Upper lobe of right lung (tissue), 1 donor: ENCODE measurements around the gene ABHD12B. TPM values are rescaled to one million over a fixed set of nuclear protein-coding genes. Genes with fewer than 3 reads are reported as not detected.

ENCODE experiments used
- ATAC-seq: fragments of 200-7000 bp; cut with Tn5 transposase; one replicate; pipeline ENCODE4 v1.9.1; 2020; ENCODE audit warnings: mild to moderate bottlenecking, moderate library complexity
- DNase-seq: peaks from one replicate; pipeline ENCODE4 v3.0.0-alpha.2; 2020
- H3K27ac ChIP-seq: fragments of 200-600 bp; one replicate; pipeline ENCODE4 v1.8.0; 2022
- H3K27me3 ChIP-seq: fragments of 200-600 bp; one replicate; pipeline ENCODE4 v1.8.0; 2022; ENCODE audit warnings: mild to moderate bottlenecking
- H3K36me3 ChIP-seq: fragments of 200-600 bp; one replicate; pipeline ENCODE4 v1.8.0; 2022
- H3K4me1 ChIP-seq: fragments of 200-600 bp; one replicate; pipeline ENCODE4 v1.8.0; 2022
- H3K4me3 ChIP-seq: fragments of 200-600 bp; one replicate; pipeline ENCODE4 v1.8.0; 2022; ENCODE audit warnings: mild to moderate bottlenecking
- H3K9me3 ChIP-seq: fragments of 200-600 bp; one replicate; pipeline ENCODE4 v1.8.0; 2022
- CTCF ChIP-seq: fragments of 200-600 bp; IDR thresholded peaks from one replicate; pipeline ENCODE4 v1.8.0; 2022; ENCODE audit warnings: antibody characterized with exemption
- intact Hi-C: fragments of 100-400 bp; cut with DNase I; formaldehyde crosslinking; loops from one replicate; pipeline ENCODE4 v1.11.0; 2022
- total RNA-seq: library from RNA; stranded (reverse); fragmentation: NEBNext Ultra II Directional; extraction: Animal tissue kit (Norgen Biotek cat#: 25700); gene quantifications from one replicate; pipeline ENCODE4 v1.2.1, GENCODE V29; 2021
- donor health status: DM: no; HTN: yes; CAD: no; lungs with severe emphysema.

The ABHD12B gene
- total RNA-seq, 1 donor from 2014 or later, result 0.43 TPM

GRCh38 chr14:50859296-50859624, 12.6 kb upstream of the ABHD12B start:
- no peaks in the 10 kb centered on the region for H3K36me3 ChIP-seq
- H3K4me3 ChIP-seq, result peak overlapping the region; percentile 62
- TF ChIP-seq CTCF, result no peak
- ATAC-seq (peak; percentile 10), DNase-seq (no peak)
- peaks cover 6% of the 10 kb centered on the region for H3K4me1 ChIP-seq
- H3K27ac ChIP-seq, result no peak overlapping the region
- no peaks in the 10 kb centered on the region for H3K27me3 ChIP-seq
- intact Hi-C loops, result no loop called here
- no peaks in the 10 kb centered on the region for H3K9me3 ChIP-seq

GRCh38 chr14:50860478-50861086, 11.3 kb upstream of the ABHD12B start:
- H3K36me3 ChIP-seq, result no peaks in the 10 kb centered on the region
- no peak overlapping the region for H3K27ac ChIP-seq
- intact Hi-C loops, result no loop called here
- H3K27me3 ChIP-seq, result no peaks in the 10 kb centered on the region
- peak overlapping the region; percentile 62 for H3K4me3 ChIP-seq
- peak; percentile 78 for DNase-seq
- H3K4me1 ChIP-seq, result peaks cover 8% of the 10 kb centered on the region
- TF ChIP-seq CTCF, result peak; percentile 81
- peak; percentile 85 for ATAC-seq
- H3K9me3 ChIP-seq, result no peaks in the 10 kb centered on the region

- TF ChIP-seq CTCF, result no peak
- peaks cover 13% of the 10 kb centered on the region for H3K4me1 ChIP-seq
- intact Hi-C loops, result no loop called here
These were observed 9.8 kb upstream of the ABHD12B start for GRCh38 chr14:50862036-50862570.

GRCh38 chr14:50864237-50864636, 7.6 kb upstream of the ABHD12B start:
- intact Hi-C loops, result no loop called here
- Histone ChIP-seq H3K36me3 (no peaks in the 10 kb centered on the region), H3K4me3 (no peak overlapping the region), H3K27me3 (no peaks in the 10 kb centered on the region), H3K4me1 (peaks cover 12% of the 10 kb centered on the region), H3K27ac (no peak overlapping the region), H3K9me3 (no peaks in the 10 kb centered on the region)
- DNase-seq (no peak), ATAC-seq (no peak)
- no peak for TF ChIP-seq CTCF

More at GRCh38 chr14:50862036-50862570, 9.8 kb upstream of the ABHD12B start:
- H3K9me3 ChIP-seq, result no peaks in the 10 kb centered on the region
- H3K27me3 ChIP-seq, result no peaks in the 10 kb centered on the region
- ATAC-seq (no peak), DNase-seq (no peak)
- no peak overlapping the region for H3K27ac ChIP-seq
- no peaks in the 10 kb centered on the region for H3K36me3 ChIP-seq
- no peak overlapping the region for H3K4me3 ChIP-seq

GRCh38 chr14:50864946-50865345, 6.9 kb upstream of the ABHD12B start:
- no peaks in the 10 kb centered on the region for H3K27me3 ChIP-seq
- DNase-seq, result no peak
- no peak overlapping the region for H3K27ac ChIP-seq
- no peak for TF ChIP-seq CTCF
- intact Hi-C loops, result no loop called here
- no peak for ATAC-seq
- no peaks in the 10 kb centered on the region for H3K36me3 ChIP-seq
- H3K9me3 ChIP-seq, result no peaks in the 10 kb centered on the region
- H3K4me3 ChIP-seq, result no peak overlapping the region
- peaks cover 7% of the 10 kb centered on the region for H3K4me1 ChIP-seq
